WI38 (cell line): ENCODE results near the gene PRKCE.

Source experiments
- H3K4me3 ChIP-seq: 2 replicates; pipeline ENCODE4 v1.5.1; 2011; ENCODE audit warnings: low read depth, mild to moderate bottlenecking, control low read depth, low read length
- TF ChIP-seq, protein P1 (sequence below): IDR thresholded peaks from 2 replicates; pipeline ENCODE4 v1.5.1; 2012; ENCODE audit warnings: low read depth, mild to moderate bottlenecking, control low read depth, low read length

Gene PRKCE

GRCh38 chr2:45746888-45747287 is 95.4 kb downstream of the PRKCE start:
- TF ChIP-seq, protein P1, sequence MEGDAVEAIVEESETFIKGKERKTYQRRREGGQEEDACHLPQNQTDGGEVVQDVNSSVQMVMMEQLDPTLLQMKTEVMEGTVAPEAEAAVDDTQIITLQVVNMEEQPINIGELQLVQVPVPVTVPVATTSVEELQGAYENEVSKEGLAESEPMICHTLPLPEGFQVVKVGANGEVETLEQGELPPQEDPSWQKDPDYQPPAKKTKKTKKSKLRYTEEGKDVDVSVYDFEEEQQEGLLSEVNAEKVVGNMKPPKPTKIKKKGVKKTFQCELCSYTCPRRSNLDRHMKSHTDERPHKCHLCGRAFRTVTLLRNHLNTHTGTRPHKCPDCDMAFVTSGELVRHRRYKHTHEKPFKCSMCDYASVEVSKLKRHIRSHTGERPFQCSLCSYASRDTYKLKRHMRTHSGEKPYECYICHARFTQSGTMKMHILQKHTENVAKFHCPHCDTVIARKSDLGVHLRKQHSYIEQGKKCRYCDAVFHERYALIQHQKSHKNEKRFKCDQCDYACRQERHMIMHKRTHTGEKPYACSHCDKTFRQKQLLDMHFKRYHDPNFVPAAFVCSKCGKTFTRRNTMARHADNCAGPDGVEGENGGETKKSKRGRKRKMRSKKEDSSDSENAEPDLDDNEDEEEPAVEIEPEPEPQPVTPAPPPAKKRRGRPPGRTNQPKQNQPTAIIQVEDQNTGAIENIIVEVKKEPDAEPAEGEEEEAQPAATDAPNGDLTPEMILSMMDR: no peak
- H3K4me3 ChIP-seq: no peak overlapping the region

DNA sequence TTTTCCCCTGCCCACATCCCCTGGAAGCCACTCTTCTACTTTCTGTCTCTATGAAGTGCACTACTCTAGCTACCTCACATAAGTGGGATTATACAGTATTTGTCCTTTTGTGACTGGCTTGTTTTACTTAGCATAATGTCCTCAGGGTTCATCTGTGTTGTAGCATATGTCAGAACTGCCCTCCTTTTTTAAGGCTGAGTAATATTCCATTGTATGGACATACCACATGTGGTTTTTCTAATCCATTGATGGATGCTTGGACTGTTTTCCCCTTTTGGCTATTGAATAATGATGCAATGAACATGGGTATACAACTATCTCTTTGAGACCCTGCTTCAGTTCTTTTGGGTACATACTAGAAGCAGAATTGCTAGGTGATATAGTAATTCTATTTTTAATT is 95.9 kb downstream of the PRKCE start:
- TF ChIP-seq, protein P1: no peak
- H3K4me3 ChIP-seq: no peak overlapping the region

DNA sequence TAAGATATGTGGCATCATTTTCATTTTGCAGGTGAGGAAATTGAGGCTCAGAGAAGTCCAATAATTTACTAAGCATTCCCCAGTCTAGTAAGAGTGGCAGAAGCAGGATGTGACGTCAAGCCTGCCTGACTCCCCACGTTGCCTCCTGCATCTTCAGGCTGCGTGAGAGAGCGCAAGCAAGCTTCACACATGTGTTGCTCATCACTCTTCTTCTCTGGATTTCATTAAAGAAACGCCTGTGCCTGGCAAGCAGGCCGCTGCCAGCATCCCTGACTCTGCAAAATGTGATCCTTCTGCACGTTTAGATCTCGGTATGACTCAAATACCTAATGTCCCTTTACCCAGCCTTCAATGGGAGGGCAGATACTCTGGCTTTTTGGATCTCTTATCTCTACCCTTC is 96.8 kb downstream of the PRKCE start:
- TF ChIP-seq, protein P1: no peak
- no peak overlapping the region for H3K4me3 ChIP-seq

DNA sequence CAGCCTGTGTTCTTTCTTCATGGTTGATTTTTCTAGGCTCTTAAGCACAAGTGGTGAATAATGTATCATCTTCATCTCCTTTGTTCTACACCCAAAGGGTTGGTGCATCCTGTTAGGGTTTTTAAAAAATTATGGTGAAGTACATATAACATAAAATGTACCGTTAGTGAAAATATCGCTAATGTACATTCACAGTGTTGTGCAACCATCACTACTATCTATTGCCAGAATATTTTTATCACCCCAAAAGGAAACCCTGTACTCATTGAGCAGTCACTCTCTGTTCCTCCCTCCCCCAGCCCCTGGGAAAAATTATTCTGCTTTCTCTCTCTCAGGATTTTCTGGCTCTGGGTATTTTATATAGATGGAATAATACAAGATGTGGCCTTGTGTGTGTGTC is 98.5 kb downstream of the PRKCE start:
- TF ChIP-seq, protein P1: no peak
- H3K4me3 ChIP-seq: no peak overlapping the region

DNA sequence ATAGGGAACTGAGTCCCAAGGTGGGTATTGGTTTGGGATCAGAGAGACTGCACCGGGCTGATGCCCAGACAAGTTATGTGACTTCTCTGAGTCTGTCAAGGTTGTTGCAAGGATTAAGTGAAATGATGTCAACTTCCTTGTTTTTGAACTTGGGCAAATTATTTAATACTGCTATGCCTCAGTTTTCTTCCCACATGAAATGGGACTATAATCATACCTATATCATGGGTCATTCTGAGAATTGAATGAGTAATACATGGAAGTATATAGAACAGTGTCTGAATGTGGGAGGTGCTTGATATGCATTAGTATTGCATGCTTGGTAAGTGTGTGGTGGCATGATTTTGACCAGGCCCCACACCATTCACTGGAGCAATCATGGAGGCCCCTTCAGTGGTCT is 99.0 kb downstream of the PRKCE start:
- no peak overlapping the region for H3K4me3 ChIP-seq
- TF ChIP-seq, protein P1: no peak

DNA sequence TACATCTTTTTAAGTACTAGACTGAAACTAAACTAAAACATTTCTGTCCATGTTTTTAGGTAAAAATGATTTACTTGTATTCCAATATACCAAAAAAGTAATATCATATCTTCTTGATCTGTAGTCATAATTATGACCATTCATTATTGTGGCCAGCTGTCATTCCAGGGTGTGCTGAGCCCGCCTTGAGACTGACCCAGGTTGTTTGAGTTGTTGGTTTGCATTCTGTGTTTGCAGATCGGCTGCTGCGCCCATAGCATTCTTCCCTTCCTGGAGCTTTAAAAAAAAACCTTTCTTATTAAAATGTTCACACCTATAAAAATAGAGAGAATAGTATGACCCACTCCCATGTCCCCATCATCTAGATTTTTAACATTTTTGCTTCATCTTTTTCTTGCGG is 101.9 kb downstream of the PRKCE start:
- TF ChIP-seq, protein P1: no peak
- no peak overlapping the region for H3K4me3 ChIP-seq

DNA sequence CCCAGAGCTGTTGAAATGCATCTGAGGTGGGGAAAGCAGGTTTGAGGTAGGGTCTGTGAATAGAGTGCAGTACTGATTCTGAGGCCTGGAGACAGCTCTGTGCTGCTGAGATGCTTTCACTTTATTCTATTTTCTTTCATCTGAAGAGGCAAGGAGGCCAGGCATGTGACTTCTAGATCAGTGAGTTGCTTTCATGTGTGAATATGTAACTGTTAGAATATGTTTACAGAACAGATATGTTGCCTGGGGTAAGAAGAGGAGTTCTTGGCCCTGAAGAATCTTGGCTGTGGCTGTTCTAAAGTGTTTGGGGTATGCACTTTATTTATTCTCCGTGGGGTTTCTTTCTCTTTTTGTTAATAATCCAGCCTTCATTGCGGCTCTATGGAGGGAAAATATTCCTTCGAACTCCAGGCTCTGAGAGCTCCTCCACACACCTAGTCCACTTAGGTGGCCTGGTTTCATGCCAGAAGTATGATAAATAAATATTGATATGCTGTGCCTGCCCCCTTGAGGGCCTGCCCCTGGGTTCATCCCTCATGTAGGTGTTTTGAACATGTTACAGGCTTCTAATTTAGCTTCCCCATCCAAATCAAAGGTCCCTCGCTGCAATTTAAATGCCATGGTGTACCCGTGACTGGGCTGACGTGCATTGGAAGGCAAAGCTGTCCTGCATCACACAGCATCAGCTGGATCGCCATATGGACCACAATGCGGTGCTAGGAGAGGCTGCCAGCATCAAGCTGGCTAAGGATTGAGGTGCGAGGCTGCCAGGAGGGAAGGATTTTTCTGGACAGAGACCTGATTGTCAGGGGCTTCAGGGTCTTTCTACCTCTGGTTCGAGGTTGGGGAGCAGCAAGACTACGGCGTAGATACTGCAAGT is 102.9 kb downstream of the PRKCE start:
- TF ChIP-seq, protein P1: no peak
- no peak overlapping the region for H3K4me3 ChIP-seq
